Endothelial cell of umbilical vein (primary cell): ENCODE data around the gene GABPB2. TPM values are rescaled to one million over a fixed set of nuclear protein-coding genes. Genes with fewer than 3 reads are reported as not detected.

Experiments
- BruUV-seq: library from RNA; stranded (reverse); fragments of 400-500 nt; replicated peaks from 2 replicates; lab custom pipeline; 2021; lab: Mats Ljungman, UMichigan
- CTCF ChIA-PET: fragments of 300-600, 350-600 bp; sonication (Branson Sonifier 250); formaldehyde crosslinking; loops from one replicate; lab custom pipeline; 2021; ENCODE audit warnings: antibody characterized with exemption, inconsistent platforms; lab: Charles Lee
- POLR2A ChIA-PET: fragments of 300-600, 350-600 bp; sonication (Branson Sonifier 250); formaldehyde crosslinking; loops from one replicate; lab custom pipeline; 2021; ENCODE audit warnings: antibody characterized with exemption, inconsistent platforms; lab: Charles Lee
- DNase-seq: peaks from one replicate; pipeline ENCODE4 v3.0.0-alpha.2; 2011; ENCODE audit warnings: low read depth, low spot score
- FAIRE-seq: peaks from 2 replicates; lab custom pipeline; 2011; peaks lifted over from hg19 to GRCh38; lab: Jason Lieb, UNC
- H2AFZ ChIP-seq: 2 replicates; pipeline ENCODE4 v1.6.0; 2012; ENCODE audit warnings: low read depth, low read length, control low read depth, inconsistent platforms
- H3K27ac ChIP-seq: 2 replicates; pipeline ENCODE4 v1.5.1; 2011; ENCODE audit warnings: low read depth, mild to moderate bottlenecking, control low read depth, low read length, moderate library complexity; ENCODE audit not compliant: insufficient read depth
- H3K27me3 ChIP-seq, 2 experiments: 2 replicates each; pipeline versions ENCODE4 v1.6.0 to v1.6.1; 2011; ENCODE audit warnings: low read length in 2 of 2, mixed read lengths in 1 of 2; ENCODE audit not compliant: control insufficient read depth in 2 of 2, insufficient read depth in 2 of 2
- H3K36me3 ChIP-seq, 2 experiments: 2 replicates in 1 of 2; 3 replicates in 1 of 2; pipeline ENCODE4 v1.5.1; 2011; ENCODE audit warnings: low read length in 2 of 2, mild to moderate bottlenecking in 1 of 2, moderate library complexity in 1 of 2; ENCODE audit not compliant: control insufficient read depth in 2 of 2, insufficient read depth in 2 of 2; ENCODE audit errors: extremely low read depth in 1 of 2
- H3K4me1 ChIP-seq: 3 replicates; pipeline ENCODE4 v1.5.1; 2011; ENCODE audit warnings: mild to moderate bottlenecking, low read length; ENCODE audit not compliant: control insufficient read depth, insufficient read depth; ENCODE audit errors: extremely low read depth
- H3K4me2 ChIP-seq: 2 replicates; pipeline ENCODE4 v1.6.1; 2011; ENCODE audit warnings: low read length, control low read depth, mixed read lengths; ENCODE audit not compliant: insufficient read depth
- H3K4me3 ChIP-seq, 3 experiments: fragments of 200-600 bp in 1 of 3; sonication (generic), shearing (Covaris generic) in 1 of 3; replicated peaks in 1 of 3; 2 replicates each; pipeline ENCODE4 v1.5.1; 2011 to 2016; ENCODE audit warnings: control low read depth in 3 of 3, low read length in 3 of 3, mild to moderate bottlenecking in 2 of 3, inconsistent platforms in 1 of 3, low read depth in 1 of 3, moderate library complexity in 1 of 3; ENCODE audit not compliant: insufficient read depth in 1 of 3
- H3K79me2 ChIP-seq: 2 replicates; pipeline ENCODE4 v1.6.0; 2012; ENCODE audit warnings: low read length, inconsistent platforms; ENCODE audit not compliant: control insufficient read depth, insufficient read depth
- H3K9ac ChIP-seq: replicated peaks from 2 replicates; pipeline ENCODE3; 2011; ENCODE audit warnings: low read length, control low read depth; ENCODE audit not compliant: insufficient read depth; ENCODE audit errors: extremely low read depth
- H3K9me1 ChIP-seq: replicated peaks from 3 replicates; pipeline ENCODE4 v1.6.0; 2011; ENCODE audit warnings: mild to moderate bottlenecking, low read length; ENCODE audit not compliant: control insufficient read depth, insufficient read depth; ENCODE audit errors: extremely low read depth
- H3K9me3 ChIP-seq: replicated peaks from 2 replicates; pipeline ENCODE4 v1.5.1; 2012; ENCODE audit warnings: low read length, inconsistent platforms; ENCODE audit not compliant: control insufficient read depth, insufficient read depth
- H4K20me1 ChIP-seq: replicated peaks from 2 replicates; pipeline ENCODE3; 2011; ENCODE audit warnings: mild to moderate bottlenecking, low read length; ENCODE audit not compliant: control insufficient read depth, insufficient read depth; ENCODE audit errors: extremely low read depth
- CTCF ChIP-seq, 2 donors: IDR thresholded peaks; 1 replicate in 1 of 2; 2 replicates in 1 of 2; pipeline ENCODE4 v1.5.1; 2011; ENCODE audit warnings: low read length in 2 of 2, mild to moderate bottlenecking in 2 of 2, moderate library complexity in 2 of 2, control low read depth in 1 of 2, inconsistent platforms in 1 of 2, low read depth in 1 of 2; ENCODE audit not compliant: insufficient read depth in 1 of 2; ENCODE audit errors: extremely low read depth in 1 of 2
- EZH2 ChIP-seq: IDR thresholded peaks from 2 replicates; pipeline ENCODE4 v1.6.1; 2012; ENCODE audit warnings: borderline replicate concordance, low read depth, mild to moderate bottlenecking, moderate library complexity, low read length, inconsistent platforms; ENCODE audit not compliant: severe bottlenecking
- FOS ChIP-seq: IDR thresholded peaks from 2 replicates; pipeline ENCODE4 v1.6.1; 2011; ENCODE audit warnings: mild to moderate bottlenecking, low read length, moderate library complexity, borderline replicate concordance; ENCODE audit not compliant: insufficient read depth
- GATA2 ChIP-seq: IDR thresholded peaks from 2 replicates; pipeline ENCODE4 v1.7.0; 2011; ENCODE audit warnings: low read depth, mild to moderate bottlenecking, moderate library complexity, mixed read lengths, low read length; ENCODE audit not compliant: insufficient read length, insufficient read depth
- JUN ChIP-seq: IDR thresholded peaks from 2 replicates; pipeline ENCODE4 v1.6.1; 2011; ENCODE audit warnings: borderline replicate concordance, low read depth; ENCODE audit not compliant: insufficient read length, insufficient read depth
- MYC ChIP-seq: IDR thresholded peaks from one replicate; pipeline ENCODE4 v1.6.1; 2011; ENCODE audit warnings: mild to moderate bottlenecking, low read depth, low read length
- POLR2A ChIP-seq: IDR thresholded peaks from 2 replicates; pipeline ENCODE4 v1.6.1; 2012; ENCODE audit warnings: low read depth, mild to moderate bottlenecking, control low read depth, low read length
- POLR2AphosphoS5 ChIP-seq: IDR thresholded peaks from 2 replicates; pipeline ENCODE4 v1.6.1; 2012; ENCODE audit warnings: low read depth, mild to moderate bottlenecking, control low read depth, low read length, moderate library complexity; ENCODE audit not compliant: insufficient read depth
- dilution Hi-C: fragments of 300-500 bp; cut with MboI; formaldehyde crosslinking; loops from one replicate; pipeline ENCODE4 v1.15.0; 2019; ENCODE audit warnings: low sequenced_read_pairs; ENCODE audit not compliant: extremely low pct_ligation_motif_present
- intact Hi-C: fragments of 100-400 bp; cut with micrococcal nuclease; formaldehyde crosslinking; loops from one replicate; pipeline ENCODE4 v1.10.0; 2022
- polyA plus RNA-seq, 4 experiments: library from polyadenylated mRNA; depleted of rRNA in 3 of 4; stranded (reverse) in 3 of 4; unstranded in 1 of 4; fragments of >200 nt; gene quantifications; 2 replicates each; pipeline versions ENCODE4 v1.2.1 to v1.2.3, GENCODE V29; 2011 to 2012; ENCODE audit warnings: missing spikeins in 1 of 4
- total RNA-seq: library from RNA; stranded (reverse); gene quantifications from 2 replicates; pipeline ENCODE4 v1.2.3, GENCODE V29; 2021
- TF ChIP-seq, protein P1 (sequence below): IDR thresholded peaks from 2 replicates; pipeline ENCODE4 v1.6.1; 2011; ENCODE audit not compliant: insufficient read depth, insufficient read length

GABPB2 gene
- total and polyA plus RNA-seq, 2 donors (not counting 3 experiments of a cell fraction or from before 2014, with no cell fraction given), result 2.6 to 4.3 TPM

DNA sequence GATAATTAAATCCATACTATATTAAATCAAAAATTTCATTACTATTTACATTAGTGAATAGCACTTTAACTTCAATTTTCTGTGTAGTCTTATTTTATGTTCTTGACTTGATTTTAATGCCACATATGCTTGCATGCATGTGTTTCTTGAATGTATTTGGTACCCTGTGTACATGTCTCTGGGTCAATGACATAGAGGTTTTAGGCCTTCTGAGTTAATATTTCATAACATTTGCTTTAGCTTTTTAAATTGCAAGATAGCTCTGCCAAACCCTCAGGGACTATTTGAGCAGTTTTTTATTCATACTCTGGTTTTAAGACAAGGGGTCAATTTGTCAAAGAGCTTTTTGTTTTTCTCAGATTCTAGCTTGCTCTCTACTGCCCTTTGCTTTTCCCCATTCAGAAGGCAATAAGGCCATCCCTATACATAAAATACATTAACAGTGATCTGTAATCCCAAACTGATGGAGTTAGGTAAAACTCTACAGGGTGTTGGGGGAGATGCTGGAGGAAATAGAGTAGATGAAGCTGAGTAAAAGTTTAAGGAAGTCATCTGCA is 5.4 kb upstream of the GABPB2 start:
- intact Hi-C loops, result no loop called here
- H3K9ac ChIP-seq, result no peak overlapping the region
- H3K36me3 ChIP-seq, result peaks cover 0 to 5% of the 10 kb centered on the region in 2 experiments
- no peaks in the 10 kb centered on the region for H3K27me3 ChIP-seq
- peaks cover 73% of the 10 kb centered on the region for H3K79me2 ChIP-seq
- POLR2A ChIA-PET, result no interaction called here
- H3K27ac ChIP-seq, result no peak overlapping the region
- no peak overlapping the region for H2AFZ ChIP-seq
- peaks cover 15% of the 10 kb centered on the region for H3K4me1 ChIP-seq
- H4K20me1 ChIP-seq, result no peaks in the 10 kb centered on the region
- no peaks in the 10 kb centered on the region for H3K9me3 ChIP-seq
- no peak overlapping the region for H3K4me2 ChIP-seq
- H3K4me3 ChIP-seq, result no peak overlapping the region
- H3K9me1 ChIP-seq, result no peaks in the 10 kb centered on the region
- no peak for TF ChIP-seq GATA2
- no peak for TF ChIP-seq POLR2A
- no peak for TF ChIP-seq POLR2AphosphoS5
- TF ChIP-seq EZH2, result no peak
- no peak for TF ChIP-seq CTCF (IDR thresholded peaks at IDR 0.05; ENCODE audit: extremely low read depth in 1 of 2, insufficient read depth in 1 of 2, low read depth in 1 of 2, low read length in 2 of 2)
- TF ChIP-seq, protein P1, sequence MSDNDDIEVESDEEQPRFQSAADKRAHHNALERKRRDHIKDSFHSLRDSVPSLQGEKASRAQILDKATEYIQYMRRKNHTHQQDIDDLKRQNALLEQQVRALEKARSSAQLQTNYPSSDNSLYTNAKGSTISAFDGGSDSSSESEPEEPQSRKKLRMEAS, result no peak
- no peak for TF ChIP-seq FOS
- TF ChIP-seq JUN, result no peak
- no peak for TF ChIP-seq MYC
- FAIRE-seq (no peak), DNase-seq (no peak)
- dilution Hi-C loops, result no loop called here
- CTCF ChIA-PET, result interaction anchor here (0.9 to 1.7 kb wide), 2 partner anchors 17 to 34 kb away, joined by 4 to 5 read pairs; partner anchors contain the start of gene C1orf56
- no TSS peak for BruUV-seq
